ENCODE measurements around the gene STARD7.

- TF ChIP-seq CTCF (conservative IDR thresholded peaks at IDR 0.05) (no peak; the same call in 1 of the 2 replicates), ZFX (IDR thresholded peaks at IDR 0.05) (peak; percentile 79)
These were observed at the start of gene STARD7 for GRCh38 chr2:96208143-96209010.

Data from C4-2B (cell line).